GM18858 (cell line): Measurements from ENCODE around the gene AANAT.
"Not testable (repeated sequence)": the region's sequence is repeated elsewhere in the genome, so short reads cannot be mapped to it uniquely, and the experiment has no call there.

Experiments used
- ATAC-seq: cut with Tn5 transposase; IDR thresholded peaks from one replicate; pipeline ENCODE4 v1.9.1; 2021; ENCODE audit not compliant: unreplicated experiment

Gene AANAT

GRCh38 chr17:76502341-76503211 is 35.2 kb downstream of the AANAT start:
- no peak for ATAC-seq

- ATAC-seq: no peak
Measured at GRCh38 chr17:76504117-76504516, 36.7 kb downstream of the AANAT start.

GRCh38 chr17:76506408-76507345 is 39.3 kb downstream of the AANAT start:
- no peak for ATAC-seq

GRCh38 chr17:76508472-76509063 is 41.2 kb downstream of the AANAT start:
- ATAC-seq: not testable (repeated sequence)

- no peak for ATAC-seq
Measured at GRCh38 chr17:76510831-76511244, 43.4 kb downstream of the AANAT start.

- no peak for ATAC-seq
Measured at GRCh38 chr17:76511668-76512365, 44.4 kb downstream of the AANAT start.

- no peak for ATAC-seq
Measured at GRCh38 chr17:76512366-76513305, 45.2 kb downstream of the AANAT start.

GRCh38 chr17:76513306-76513692 is 45.9 kb downstream of the AANAT start:
- ATAC-seq: no peak

- not testable (repeated sequence) for ATAC-seq
Measured at GRCh38 chr17:76514355-76514754, 47.0 kb downstream of the AANAT start.

- ATAC-seq: no peak
Measured at GRCh38 chr17:76515274-76515949, 48.0 kb downstream of the AANAT start.

GRCh38 chr17:76517638-76518038 is 50.2 kb downstream of the AANAT start:
- ATAC-seq: no peak

- no peak for ATAC-seq
Measured at GRCh38 chr17:76519048-76519966, 51.9 kb downstream of the AANAT start.
